GM06990 (cell line): ENCODE data around the gene LRRC9.
"Not testable (repeated sequence)": the region's sequence is repeated elsewhere in the genome, so short reads cannot be mapped to it uniquely, and the experiment has no call there.

ENCODE experiments used
- DNase-seq: peaks from one replicate; pipeline ENCODE4 v3.0.0-alpha.2; 2011; ENCODE audit not compliant: insufficient read length; ENCODE audit errors: extremely low read depth
- H3K27me3 ChIP-seq: replicated peaks from 2 replicates; pipeline ENCODE4 v1.6.0; 2011; ENCODE audit warnings: low read length; ENCODE audit not compliant: control insufficient read depth, insufficient read depth
- H3K36me3 ChIP-seq: 2 replicates; pipeline ENCODE4 v1.5.1; 2011; ENCODE audit warnings: low read length; ENCODE audit not compliant: control insufficient read depth, insufficient read depth
- H3K4me3 ChIP-seq: replicated peaks from 2 replicates; pipeline ENCODE4 v1.5.1; 2011; ENCODE audit warnings: low read depth, mild to moderate bottlenecking, control low read depth, low read length
- CTCF ChIP-seq: IDR thresholded peaks from 2 replicates; pipeline ENCODE4 v1.5.1; 2011; ENCODE audit warnings: low read length, control low read depth, mild to moderate bottlenecking, inconsistent platforms; ENCODE audit not compliant: insufficient read depth, poor library complexity, severe bottlenecking

The LRRC9 gene

GRCh38 chr14:59931237-59931636, 11.3 kb downstream of the LRRC9 start:
- TF ChIP-seq CTCF = no peak
- Histone ChIP-seq H3K4me3 (no peak overlapping the region), H3K36me3 (no peaks in the 10 kb centered on the region), H3K27me3 (no peaks in the 10 kb centered on the region)
- no peak for DNase-seq

DNA sequence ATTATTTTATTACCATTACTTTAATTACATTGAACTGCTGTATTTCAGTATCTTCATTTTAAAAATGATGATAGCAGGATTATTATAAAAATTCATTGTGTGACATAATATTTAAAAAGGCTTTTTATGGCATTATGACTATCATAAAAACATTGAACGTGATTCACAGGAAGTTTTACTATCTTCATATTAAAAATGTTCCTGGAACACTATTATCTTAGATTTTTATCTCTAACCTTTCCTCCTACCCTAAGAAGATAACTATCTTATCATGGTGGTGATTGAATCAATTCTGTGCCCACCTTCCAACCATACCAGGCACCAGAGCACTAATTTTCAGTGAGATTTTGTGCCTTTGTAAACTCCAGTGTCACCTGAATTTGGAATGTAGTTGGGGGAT, 16.2 kb downstream of the LRRC9 start:
- no peak for TF ChIP-seq CTCF
- no peak for DNase-seq
- Histone ChIP-seq H3K4me3 (no peak overlapping the region), H3K27me3 (no peaks in the 10 kb centered on the region), H3K36me3 (no peaks in the 10 kb centered on the region)

DNA sequence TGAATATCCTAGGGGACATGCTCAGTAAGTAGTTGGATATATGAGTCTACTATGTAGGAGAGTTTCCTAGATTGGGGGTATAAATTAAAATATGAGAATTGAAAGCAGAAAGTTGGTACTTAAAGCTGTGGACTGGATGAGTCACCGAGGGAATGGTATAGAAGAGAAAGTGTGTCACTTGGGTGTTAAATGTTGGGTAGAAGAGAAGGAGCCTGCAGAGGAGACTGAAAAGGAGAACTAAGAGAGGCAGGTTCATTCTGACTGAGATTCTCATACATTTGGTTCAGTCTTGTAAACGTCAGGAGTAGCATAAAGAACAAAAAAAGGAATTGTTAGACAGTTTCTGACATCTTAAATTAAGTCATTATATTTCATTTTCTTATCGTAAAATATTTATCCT, 19.9 kb downstream of the LRRC9 start:
- Histone ChIP-seq H3K36me3 (no peaks in the 10 kb centered on the region), H3K4me3 (no peak overlapping the region), H3K27me3 (no peaks in the 10 kb centered on the region)
- no peak for TF ChIP-seq CTCF
- DNase-seq = peak; percentile 34

DNA sequence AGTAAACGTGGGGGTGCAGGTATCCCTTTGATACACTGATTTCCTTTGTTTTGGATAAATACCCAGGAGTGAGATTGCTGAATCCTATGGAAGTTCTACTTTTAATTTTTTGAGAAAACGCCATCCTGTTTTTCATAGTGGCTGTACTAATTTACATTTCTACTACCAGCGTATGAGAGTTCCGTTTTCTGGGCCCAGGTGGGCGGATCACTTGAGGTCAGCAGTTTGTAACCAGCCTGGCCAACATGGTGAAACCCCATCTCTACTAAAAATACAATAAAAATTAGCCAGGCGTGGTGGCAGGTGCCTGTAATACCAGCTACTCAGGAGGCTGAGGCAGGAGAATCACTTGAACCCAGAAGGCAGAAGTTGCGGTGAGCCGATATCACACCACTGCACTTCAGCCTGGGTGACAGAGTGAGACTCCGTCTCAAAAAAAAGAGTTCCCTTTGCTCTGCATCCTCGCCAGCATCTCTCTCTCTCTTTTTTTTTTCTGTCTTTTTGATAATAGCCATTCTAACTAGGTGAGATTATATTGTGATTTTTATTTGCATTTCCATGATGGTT, 22.4 kb downstream of the LRRC9 start:
- H3K36me3 ChIP-seq, H3K27me3 ChIP-seq, H3K4me3 ChIP-seq: not testable (repeated sequence)
- peak; percentile 21 for DNase-seq

GRCh38 chr14:59944909-59945308, 25.0 kb downstream of the LRRC9 start:
- no peak for DNase-seq
- no peaks in the 10 kb centered on the region for H3K27me3 ChIP-seq
- no peak for TF ChIP-seq CTCF
- H3K4me3 ChIP-seq = no peak overlapping the region
- H3K36me3 ChIP-seq = no peaks in the 10 kb centered on the region

DNA sequence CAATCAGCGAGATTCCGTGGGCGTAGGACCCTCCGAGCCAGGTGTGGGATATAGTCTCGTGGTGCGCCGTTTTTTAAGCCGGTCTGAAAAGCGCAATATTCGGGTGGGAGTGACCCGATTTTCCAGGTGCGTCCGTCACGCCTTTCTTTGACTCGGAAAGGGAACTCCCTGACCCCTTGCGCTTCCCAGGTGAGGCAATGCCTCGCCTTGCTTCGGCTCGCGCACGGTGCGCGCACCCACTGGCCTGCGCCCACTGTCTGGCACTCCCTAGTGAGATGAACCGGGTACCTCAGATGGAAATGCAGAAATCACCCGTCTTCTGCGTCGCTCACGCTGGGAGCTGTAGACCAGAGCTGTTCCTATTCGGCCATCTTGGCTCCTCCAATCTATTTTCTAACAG, 32.2 kb downstream of the LRRC9 start:
- not testable (repeated sequence) for H3K36me3 ChIP-seq, H3K27me3 ChIP-seq, DNase-seq, H3K4me3 ChIP-seq

- H3K27me3 ChIP-seq, DNase-seq, H3K36me3 ChIP-seq, H3K4me3 ChIP-seq: not testable (repeated sequence)
Observed at GRCh38 chr14:59957890-59958289, 37.9 kb downstream of the LRRC9 start.
